ENCODE results near the gene KCNJ10.

GRCh38 chr1:160025314-160025713 lies 44.6 kb downstream of the KCNJ10 start:
- TF ChIP-seq POLR2A (IDR thresholded peaks at IDR 0.05; ENCODE audit: low read depth, low read length) (no peak), CTCF (IDR thresholded peaks at IDR 0.05; ENCODE audit: extremely low read depth in 1 of 2, insufficient read depth in 1 of 2, low read depth in 1 of 2, low read length in 2 of 2) (no peak), FOS (IDR thresholded peaks at IDR 0.05; ENCODE audit: borderline replicate concordance, insufficient read depth, low read length) (no peak), POLR2AphosphoS5 (IDR thresholded peaks at IDR 0.05; ENCODE audit: insufficient read depth, low read depth, low read length) (no peak), JUN (IDR thresholded peaks at IDR 0.05; ENCODE audit: borderline replicate concordance, insufficient read depth, insufficient read length, low read depth) (no peak), MAX (IDR thresholded peaks at IDR 0.05; ENCODE audit: insufficient read depth, insufficient read length) (no peak), EZH2 (IDR thresholded peaks at IDR 0.05; ENCODE audit: borderline replicate concordance, low read depth, low read length, severe bottlenecking) (no peak)

Data from endothelial cell of umbilical vein (primary cell).